HEK293T (cell line): ENCODE results near the gene SLC4A8.

Source experiments
- CTCF ChIA-PET: fragments of 350-600 bp; formaldehyde crosslinking; extraction: SDS; loops from one replicate; lab custom pipeline; 2021; ENCODE audit warnings: antibody characterized with exemption, inconsistent platforms; lab: Yijun Ruan, JAX
- POLR2A ChIA-PET: fragments of 350-600 bp; formaldehyde crosslinking; extraction: SDS; loops from one replicate; lab custom pipeline; 2020; ENCODE audit warnings: antibody characterized with exemption, inconsistent platforms; lab: Yijun Ruan, JAX
- DNase-seq: peaks from one replicate; pipeline ENCODE4 v3.0.0; 2012; ENCODE audit warnings: mixed read lengths; ENCODE audit errors: extremely low spot score
- ARNT ChIP-seq: fragments of 450-650 bp; IDR thresholded peaks from 2 replicates; pipeline ENCODE4 v1.6.1; 2017; ENCODE audit warnings: mild to moderate bottlenecking
- BHLHE40 ChIP-seq: fragments of 450-650 bp; IDR thresholded peaks from 2 replicates; pipeline ENCODE4 v1.6.1; 2016; ENCODE audit warnings: mild to moderate bottlenecking, moderate library complexity, borderline replicate concordance
- CTBP1 ChIP-seq: fragments of 450-650 bp; IDR thresholded peaks from 2 replicates; pipeline ENCODE4 v1.6.1; 2016; ENCODE audit warnings: borderline replicate concordance
- ELF4 ChIP-seq: fragments of 450-650 bp; IDR thresholded peaks from 2 replicates; pipeline ENCODE4 v1.6.1; 2017; ENCODE audit warnings: antibody characterized with exemption
- FOXA1 ChIP-seq: fragments of 450-650 bp; IDR thresholded peaks from 2 replicates; pipeline ENCODE4 v1.6.1; 2016; ENCODE audit warnings: mild to moderate bottlenecking
- FOXK2 ChIP-seq: fragments of 450-650 bp; IDR thresholded peaks from 2 replicates; pipeline ENCODE4 v1.6.1; 2016; ENCODE audit warnings: mild to moderate bottlenecking
- FOXM1 ChIP-seq: fragments of 450-650 bp; IDR thresholded peaks from 2 replicates; pipeline ENCODE4 v1.6.1; 2017; ENCODE audit warnings: mild to moderate bottlenecking, borderline replicate concordance
- HDGF ChIP-seq: fragments of 450-650 bp; IDR thresholded peaks from 2 replicates; pipeline ENCODE4 v1.6.1; 2017; ENCODE audit warnings: antibody characterized with exemption, borderline replicate concordance
- L3MBTL2 ChIP-seq: fragments of 450-650 bp; conservative IDR thresholded peaks from 2 replicates; pipeline ENCODE4 v1.6.1; 2016; ENCODE audit warnings: mild to moderate bottlenecking
- LEF1 ChIP-seq: fragments of 450-650 bp; IDR thresholded peaks from 2 replicates; pipeline ENCODE4 v1.6.1; 2017; ENCODE audit warnings: mild to moderate bottlenecking, borderline replicate concordance
- NFRKB ChIP-seq: fragments of 450-650 bp; IDR thresholded peaks from 2 replicates; pipeline ENCODE4 v1.6.1; 2016; ENCODE audit warnings: mild to moderate bottlenecking, moderate library complexity
- PKNOX1 ChIP-seq: fragments of 450-650 bp; IDR thresholded peaks from 2 replicates; pipeline ENCODE4 v1.6.1; 2016
- SP1 ChIP-seq: fragments of 450-650 bp; IDR thresholded peaks from 2 replicates; pipeline ENCODE4 v1.6.1; 2017
- SUZ12 ChIP-seq: fragments of 450-650 bp; IDR thresholded peaks from 2 replicates; pipeline ENCODE4 v1.6.1; 2016; ENCODE audit warnings: mild to moderate bottlenecking
- TARDBP ChIP-seq: fragments of 450-650 bp; IDR thresholded peaks from 2 replicates; pipeline ENCODE4 v1.6.1; 2016
- ZNF384 ChIP-seq: fragments of 450-650 bp; IDR thresholded peaks from 2 replicates; pipeline ENCODE4 v1.6.1; 2016

Gene SLC4A8

GRCh38 chr12:51522696-51523095 is 98.1 kb downstream of the SLC4A8 start:
- ChIA-PET CTCF (interaction anchor here (0.6 to 2.1 kb wide), 2 partner anchors 8 to 173 kb away, joined by 3 to 7 read pairs; no protein-coding TSS in a partner anchor), POLR2A (no interaction called here)
- no peak for TF ChIP-seq LEF1
- no peak for TF ChIP-seq FOXK2
- no peak for TF ChIP-seq BHLHE40
- no peak for TF ChIP-seq ARNT
- TF ChIP-seq ELF4 = no peak
- TF ChIP-seq L3MBTL2 = no peak
- no peak for TF ChIP-seq TARDBP
- TF ChIP-seq CTBP1 = no peak
- TF ChIP-seq FOXM1 = no peak
- TF ChIP-seq FOXA1 = no peak
- TF ChIP-seq ZNF384 = no peak
- no peak for TF ChIP-seq HDGF
- TF ChIP-seq SUZ12 = no peak
- no peak for DNase-seq

- ChIA-PET POLR2A (no interaction called here), CTCF (interaction anchor here (1.0 kb wide), 1 partner anchor 103 kb away, joined by 3 read pairs; no protein-coding TSS in a partner anchor)
- TF ChIP-seq ELF4 = no peak
- no peak for TF ChIP-seq FOXM1
- TF ChIP-seq L3MBTL2 = no peak
- TF ChIP-seq SP1 = no peak
- DNase-seq = no peak
Observed at GRCh38 chr12:51524386-51524901, 99.8 kb downstream of the SLC4A8 start.

- ChIA-PET CTCF (no interaction called here), POLR2A (no interaction called here)
- no peak for DNase-seq
- TF ChIP-seq SUZ12 (no peak), NFRKB (no peak), CTBP1 (no peak), ZNF384 (no peak)
Observed at GRCh38 chr12:51525518-51525917, 100.9 kb downstream of the SLC4A8 start.

- TF ChIP-seq FOXK2 = no peak
- TF ChIP-seq PKNOX1 = no peak
- no peak for TF ChIP-seq ARNT
- TF ChIP-seq TARDBP = no peak
- no peak for TF ChIP-seq FOXM1
- TF ChIP-seq HDGF = no peak
- no peak for TF ChIP-seq LEF1
- no peak for TF ChIP-seq ZNF384
- TF ChIP-seq ELF4 = no peak
- TF ChIP-seq NFRKB = no peak
- TF ChIP-seq BHLHE40 = no peak
- no peak for TF ChIP-seq FOXA1
- no peak for TF ChIP-seq CTBP1
- TF ChIP-seq SUZ12 = no peak
- no peak for TF ChIP-seq L3MBTL2
- TF ChIP-seq SP1 = no peak
- POLR2A ChIA-PET = no interaction called here
- CTCF ChIA-PET = interaction anchor here (3.2 kb wide), 1 partner anchor 107 kb away, joined by 11 read pairs; no protein-coding TSS in a partner anchor
- DNase-seq = no peak
Observed at GRCh38 chr12:51527966-51528365, 103.3 kb downstream of the SLC4A8 start.

GRCh38 chr12:51528852-51529650 is 104.4 kb downstream of the SLC4A8 start:
- no peak for DNase-seq
- POLR2A ChIA-PET = no interaction called here
- CTCF ChIA-PET = interaction anchor here (0.8 to 3.2 kb wide), 2 partner anchors 108 to 295 kb away, joined by 4 to 11 read pairs; no protein-coding TSS in a partner anchor
- TF ChIP-seq FOXM1 (no peak), TARDBP (no peak), LEF1 (no peak), FOXK2 (no peak), FOXA1 (no peak)

- ChIA-PET POLR2A (interaction anchor here (0.7 kb wide), 1 partner anchor 154 kb away, joined by 3 read pairs; no protein-coding TSS in a partner anchor), CTCF (interaction anchor here (3.2 kb wide), 1 partner anchor 108 kb away, joined by 11 read pairs; no protein-coding TSS in a partner anchor)
- no peak for DNase-seq
- TF ChIP-seq SP1 = no peak
Observed at GRCh38 chr12:51529651-51529970, 105.0 kb downstream of the SLC4A8 start.

GRCh38 chr12:51530208-51530607 is 105.6 kb downstream of the SLC4A8 start:
- no peak for DNase-seq
- POLR2A ChIA-PET = interaction anchor here (0.7 kb wide), 1 partner anchor 154 kb away, joined by 3 read pairs; no protein-coding TSS in a partner anchor
- CTCF ChIA-PET = interaction anchor here (1.1 to 3.2 kb wide), 3 partner anchors 8 to 111 kb away, joined by 3 to 11 read pairs (median 7); no protein-coding TSS in a partner anchor
- TF ChIP-seq TARDBP (no peak), FOXA1 (no peak), ARNT (no peak)
